GM19438 (cell line): ENCODE data around the gene GIT1.

ENCODE experiments used
- ATAC-seq: cut with Tn5 transposase; IDR thresholded peaks from one replicate; pipeline ENCODE4 v1.9.1; 2021; ENCODE audit warnings: low read depth; ENCODE audit not compliant: unreplicated experiment

The GIT1 gene

GRCh38 chr17:29589524-29590410 is at the start of gene GIT1:
TSS of gene GIT1 (minus strand) at chr17:29589648. CDS start at chr17:29589378, 270 bp downstream.
- ATAC-seq, result peak; percentile 46

- ATAC-seq, result no peak
These were observed 44.4 kb upstream of the GIT1 start for GRCh38 chr17:29633886-29634285.

- no peak for ATAC-seq
These were observed 41.3 kb upstream of the GIT1 start for GRCh38 chr17:29630630-29631193.

- no peak for ATAC-seq
These were observed 40.4 kb upstream of the GIT1 start for GRCh38 chr17:29629839-29630238.

- no peak for ATAC-seq
These were observed 39.2 kb upstream of the GIT1 start for GRCh38 chr17:29628644-29629043.

- no peak for ATAC-seq
These were observed 38.5 kb upstream of the GIT1 start for GRCh38 chr17:29627951-29628350.

- ATAC-seq, result no peak
These were observed 35.7 kb upstream of the GIT1 start for GRCh38 chr17:29625037-29625750.

- no peak for ATAC-seq
These were observed 35.1 kb upstream of the GIT1 start for GRCh38 chr17:29624586-29624985.

GRCh38 chr17:29623283-29623647 is 33.8 kb upstream of the GIT1 start:
- no peak for ATAC-seq

- ATAC-seq, result peak; percentile 59
These were observed 33.2 kb upstream of the GIT1 start, which contains the start of gene CORO6 for GRCh38 chr17:29622337-29623282. TSS of gene CORO6 (minus strand) at chr17:29622912. CDS start at chr17:29621421, 1,491 bp downstream.

GRCh38 chr17:29621751-29622194 is 32.3 kb upstream of the GIT1 start:
- no peak for ATAC-seq

GRCh38 chr17:29620779-29621500 is 31.5 kb upstream of the GIT1 start:
- no peak for ATAC-seq

- ATAC-seq, result no peak
These were observed 30.8 kb upstream of the GIT1 start for GRCh38 chr17:29620271-29620670.

GRCh38 chr17:29619251-29619650 is 29.8 kb upstream of the GIT1 start:
- ATAC-seq, result no peak

- ATAC-seq, result no peak
These were observed 29.0 kb upstream of the GIT1 start for GRCh38 chr17:29618272-29619065.

GRCh38 chr17:29617481-29618271 is 28.2 kb upstream of the GIT1 start:
- ATAC-seq, result no peak

GRCh38 chr17:29617125-29617480 is 27.7 kb upstream of the GIT1 start:
- ATAC-seq, result no peak
